ENCODE results near the gene STBD1. TPM values are rescaled to one million over a fixed set of nuclear protein-coding genes. Genes with fewer than 3 reads are reported as not detected.

Gene STBD1
- total RNA-seq, 4 donors from 2014 or later, result 18.1 to 25.4 (median 22.2) TPM

GRCh38 chr4:76306882-76307659, 538 bp downstream of the STBD1 start:
- peak; percentile 16 to 73 (median 42) for TF ChIP-seq CTCF (IDR thresholded peaks at IDR 0.05)
- no peak for TF ChIP-seq POLR2AphosphoS5 (IDR thresholded peaks at IDR 0.05)
- peak overlapping the region; percentile 45 to 94 (median 94) for H3K27ac ChIP-seq
- WGBS, 2 donors (ENCODE audit: low coverage in 1 of 2), result 15% methylated on average over 6 of the region's 37 CpGs; no CpG with 5 or more reads in 1 of the 2 donors
- no peaks in the 10 kb centered on the region for H3K9me3 ChIP-seq
- peak overlapping the region; percentile 42 to 90 for H3K4me3 ChIP-seq
- H3K27me3 ChIP-seq, result no peaks in the 10 kb centered on the region
- H3K4me1 ChIP-seq, result peaks cover 0 to 62% (median 0%) of the 10 kb centered on the region in 3 donors
- peak; percentile 52 for ATAC-seq
- H3K36me3 ChIP-seq, result peaks cover 0 to 17% of the 10 kb centered on the region in 2 donors

GRCh38 chr4:76307660-76308014, 1.1 kb downstream of the STBD1 start:
- WGBS, 2 donors (ENCODE audit: low coverage in 1 of 2), result 22% methylated on average over 1 of the region's 4 CpGs; no CpG with 5 or more reads in 1 of the 2 donors
- Histone ChIP-seq H3K36me3 (peaks cover 0 to 17% of the 10 kb centered on the region in 2 donors), H3K27me3 (no peaks in the 10 kb centered on the region), H3K9me3 (no peaks in the 10 kb centered on the region), H3K4me3 (peak overlapping the region; percentile 42 to 90), H3K27ac (peak overlapping the region in 3 of 4 donors; percentile 93 to 94 (median 94)), H3K4me1 (peaks cover 0 to 63% (median 0%) of the 10 kb centered on the region in 3 donors)
- no peak for ATAC-seq
- no peak for TF ChIP-seq CTCF (IDR thresholded peaks at IDR 0.05)
- no peak for TF ChIP-seq POLR2A (IDR thresholded peaks at IDR 0.05)
- no peak for TF ChIP-seq POLR2AphosphoS5 (IDR thresholded peaks at IDR 0.05)
- TF ChIP-seq EP300 (IDR thresholded peaks at IDR 0.05), result no peak

- 48% methylated on average over 5 of the region's 6 CpGs; no CpG with 5 or more reads in 1 of the 2 donors for WGBS, 2 donors (ENCODE audit: low coverage in 1 of 2)
- peak overlapping the region in 1 of 2 donors; percentile 90 for H3K4me3 ChIP-seq
- peaks cover 0 to 63% (median 0%) of the 10 kb centered on the region in 3 donors for H3K4me1 ChIP-seq
- peak overlapping the region in 3 of 4 donors; percentile 13 to 94 (median 93) for H3K27ac ChIP-seq
- no peaks in the 10 kb centered on the region for H3K27me3 ChIP-seq
- peaks cover 0 to 17% of the 10 kb centered on the region in 2 donors for H3K36me3 ChIP-seq
- ATAC-seq, result no peak
- H3K9me3 ChIP-seq, result no peaks in the 10 kb centered on the region
- TF ChIP-seq POLR2AphosphoS5 (IDR thresholded peaks at IDR 0.05) (no peak), CTCF (IDR thresholded peaks at IDR 0.05) (no peak), POLR2A (IDR thresholded peaks at IDR 0.05) (no peak), EP300 (IDR thresholded peaks at IDR 0.05) (no peak)
Observed at GRCh38 chr4:76308548-76308947, 2.0 kb downstream of the STBD1 start.

- TF ChIP-seq EP300 (IDR thresholded peaks at IDR 0.05) (no peak), CTCF (IDR thresholded peaks at IDR 0.05) (no peak), POLR2AphosphoS5 (IDR thresholded peaks at IDR 0.05) (no peak), POLR2A (IDR thresholded peaks at IDR 0.05) (no peak)
- Histone ChIP-seq H3K27me3 (no peaks in the 10 kb centered on the region), H3K27ac (no peak overlapping the region), H3K36me3 (peaks cover 0 to 17% of the 10 kb centered on the region in 2 donors), H3K4me1 (peaks cover 0 to 54% (median 0%) of the 10 kb centered on the region in 3 donors), H3K9me3 (no peaks in the 10 kb centered on the region), H3K4me3 (no peak overlapping the region)
- ATAC-seq, result no peak
- WGBS, 2 donors (ENCODE audit: low coverage in 1 of 2), result 64 to 79% methylated on average over 3 of the region's 3 CpGs
Observed at GRCh38 chr4:76309939-76310550, 3.5 kb downstream of the STBD1 start.

Measured in gastroesophageal sphincter (tissue), 4 donors.